Smooth muscle cell (in vitro differentiated cells): Measurements from ENCODE around the gene C5orf58. TPM values are rescaled to one million over a fixed set of nuclear protein-coding genes. Genes with fewer than 3 reads are reported as not detected.

Experiments
- DNase-seq: peaks from one replicate; lab custom pipeline; 2025; ENCODE audit not compliant: unreplicated experiment; lab: John Stamatoyannopoulos, UW
- H2AFZ ChIP-seq: fragments of 200-600 bp; sonication (generic); 2 replicates; pipeline ENCODE4 v1.6.0; 2016; ENCODE audit warnings: antibody characterized with exemption, low read depth, mild to moderate bottlenecking
- H3F3A ChIP-seq: fragments of 200-600 bp; sonication (generic); 2 replicates; pipeline ENCODE4 v1.6.0; 2017; ENCODE audit warnings: antibody characterized with exemption, low read depth
- H3K27ac ChIP-seq: fragments of 200-600 bp; sonication (generic); 2 replicates; pipeline ENCODE4 v1.5.1; 2016; ENCODE audit warnings: low read depth, mild to moderate bottlenecking
- H3K27me3 ChIP-seq: fragments of 200-600 bp; sonication (generic); 2 replicates; pipeline ENCODE4 v1.6.1; 2016; ENCODE audit warnings: low read depth, mild to moderate bottlenecking
- H3K36me3 ChIP-seq: fragments of 200-600 bp; sonication (generic); 2 replicates; pipeline ENCODE4 v1.5.1; 2016; ENCODE audit warnings: low read depth
- H3K4me1 ChIP-seq: fragments of 200-600 bp; sonication (generic); 2 replicates; pipeline ENCODE4 v1.5.1; 2016; ENCODE audit warnings: low read depth
- H3K4me2 ChIP-seq: fragments of 200-600 bp; sonication (generic); 2 replicates; pipeline ENCODE4 v1.6.0; 2016; ENCODE audit warnings: mild to moderate bottlenecking
- H3K4me3 ChIP-seq: fragments of 200-600 bp; sonication (generic); 2 replicates; pipeline ENCODE4 v1.5.1; 2016; ENCODE audit warnings: mild to moderate bottlenecking
- H3K79me2 ChIP-seq: fragments of 200-600 bp; sonication (generic); 2 replicates; pipeline ENCODE4 v1.6.0; 2016; ENCODE audit warnings: low read depth, mild to moderate bottlenecking
- H3K9ac ChIP-seq: fragments of 200-600 bp; sonication (generic); 2 replicates; pipeline ENCODE4 v1.6.0; 2016; ENCODE audit warnings: low read depth
- H3K9me3 ChIP-seq: fragments of 200-600 bp; sonication (generic); replicated peaks from 2 replicates; pipeline ENCODE4 v1.5.1; 2016; ENCODE audit warnings: low read depth
- H4K20me1 ChIP-seq: fragments of 200-600 bp; sonication (generic); 2 replicates; pipeline ENCODE4 v1.6.0; 2016; ENCODE audit warnings: low read depth
- CTCF ChIP-seq: fragments of 200-600 bp; sonication (generic); IDR thresholded peaks from 2 replicates; pipeline ENCODE4 v1.5.1; 2017; ENCODE audit warnings: borderline replicate concordance, mild to moderate bottlenecking, antibody characterized with exemption; ENCODE audit not compliant: insufficient read depth, poor library complexity, severe bottlenecking
- WGBS: methylation state at CpG from one replicate; pipeline ENCODE4 v1.1.7; 2016; ENCODE audit warnings: low lambda C conversion rate; 5-methylcytosine and 5-hydroxymethylcytosine counted together
- polyA plus RNA-seq: library from polyadenylated mRNA; unstranded; fragments of >200 nt; fragmentation: Nextera tagmentation; extraction: Ambion mirVana; gene quantifications from 2 replicates; pipeline ENCODE4 v1.2.1, GENCODE V29; 2016
- total RNA-seq: library from RNA; depleted of rRNA; stranded (reverse); fragments of >200 nt; gene quantifications from 2 replicates; pipeline ENCODE4 v1.2.3, GENCODE V29; 2014

Gene C5orf58
- total and polyA plus RNA-seq, 2 experiments from 2014 or later, result not detected

GRCh38 chr5:170216257-170216864, 16.4 kb upstream of the C5orf58 start:
- no peaks in the 10 kb centered on the region for H4K20me1 ChIP-seq
- no peak overlapping the region for H3K4me2 ChIP-seq
- H3F3A ChIP-seq, result no peaks in the 10 kb centered on the region
- H3K9ac ChIP-seq, result no peak overlapping the region
- H3K4me3 ChIP-seq, result no peak overlapping the region
- H3K27me3 ChIP-seq, result peaks cover 6% of the 10 kb centered on the region
- no peaks in the 10 kb centered on the region for H3K79me2 ChIP-seq
- no peaks in the 10 kb centered on the region for H3K9me3 ChIP-seq
- DNase-seq, result no peak
- H3K4me1 ChIP-seq, result peaks cover 15% of the 10 kb centered on the region
- no peak overlapping the region for H3K27ac ChIP-seq
- no peaks in the 10 kb centered on the region for H3K36me3 ChIP-seq
- peak; percentile 69 for TF ChIP-seq CTCF
- no peak overlapping the region for H2AFZ ChIP-seq

GRCh38 chr5:170217831-170218230, 15.0 kb upstream of the C5orf58 start:
- H3K9ac ChIP-seq, result no peak overlapping the region
- H3K4me3 ChIP-seq, result no peak overlapping the region
- 92% methylated on average over 5 of the region's 5 CpGs for WGBS
- peaks cover 23% of the 10 kb centered on the region for H3K4me1 ChIP-seq
- H3K27me3 ChIP-seq, result peaks cover 6% of the 10 kb centered on the region
- H3K36me3 ChIP-seq, result no peaks in the 10 kb centered on the region
- TF ChIP-seq CTCF, result no peak
- no peaks in the 10 kb centered on the region for H3K79me2 ChIP-seq
- no peak for DNase-seq
- H2AFZ ChIP-seq, result no peak overlapping the region
- H4K20me1 ChIP-seq, result no peaks in the 10 kb centered on the region
- no peak overlapping the region for H3K27ac ChIP-seq
- H3K4me2 ChIP-seq, result no peak overlapping the region
- no peaks in the 10 kb centered on the region for H3F3A ChIP-seq
- H3K9me3 ChIP-seq, result no peaks in the 10 kb centered on the region

- WGBS, result 74% methylated on average over 1 of the region's 1 CpG
- Histone ChIP-seq H3K4me3 (no peak overlapping the region), H4K20me1 (no peaks in the 10 kb centered on the region), H3K4me1 (peaks cover 32% of the 10 kb centered on the region), H2AFZ (no peak overlapping the region), H3K27me3 (peaks cover 6% of the 10 kb centered on the region), H3K9me3 (no peaks in the 10 kb centered on the region), H3F3A (no peaks in the 10 kb centered on the region), H3K36me3 (no peaks in the 10 kb centered on the region), H3K4me2 (no peak overlapping the region), H3K9ac (no peak overlapping the region), H3K27ac (no peak overlapping the region), H3K79me2 (no peaks in the 10 kb centered on the region)
- no peak for DNase-seq
- TF ChIP-seq CTCF, result no peak
Measured at GRCh38 chr5:170218726-170219125, 14.1 kb upstream of the C5orf58 start.

- no peaks in the 10 kb centered on the region for H4K20me1 ChIP-seq
- H3K9ac ChIP-seq, result no peak overlapping the region
- H3K27me3 ChIP-seq, result peaks cover 6% of the 10 kb centered on the region
- no peaks in the 10 kb centered on the region for H3K9me3 ChIP-seq
- H3F3A ChIP-seq, result no peaks in the 10 kb centered on the region
- H3K36me3 ChIP-seq, result no peaks in the 10 kb centered on the region
- H3K4me2 ChIP-seq, result no peak overlapping the region
- H3K4me3 ChIP-seq, result no peak overlapping the region
- DNase-seq, result no peak
- WGBS, result 20% methylated on average over 2 of the region's 2 CpGs
- no peak for TF ChIP-seq CTCF
- H2AFZ ChIP-seq, result no peak overlapping the region
- peaks cover 34% of the 10 kb centered on the region for H3K4me1 ChIP-seq
- no peaks in the 10 kb centered on the region for H3K79me2 ChIP-seq
- no peak overlapping the region for H3K27ac ChIP-seq
Measured at GRCh38 chr5:170219615-170220014, 13.2 kb upstream of the C5orf58 start.
